ENCODE measurements around the gene FNDC3B. TPM values are rescaled to one million over a fixed set of nuclear protein-coding genes. Genes with fewer than 3 reads are reported as not detected.

FNDC3B gene
- total and polyA plus RNA-seq, 10 donors = 3.1 to 149 (median 103) TPM

DNA sequence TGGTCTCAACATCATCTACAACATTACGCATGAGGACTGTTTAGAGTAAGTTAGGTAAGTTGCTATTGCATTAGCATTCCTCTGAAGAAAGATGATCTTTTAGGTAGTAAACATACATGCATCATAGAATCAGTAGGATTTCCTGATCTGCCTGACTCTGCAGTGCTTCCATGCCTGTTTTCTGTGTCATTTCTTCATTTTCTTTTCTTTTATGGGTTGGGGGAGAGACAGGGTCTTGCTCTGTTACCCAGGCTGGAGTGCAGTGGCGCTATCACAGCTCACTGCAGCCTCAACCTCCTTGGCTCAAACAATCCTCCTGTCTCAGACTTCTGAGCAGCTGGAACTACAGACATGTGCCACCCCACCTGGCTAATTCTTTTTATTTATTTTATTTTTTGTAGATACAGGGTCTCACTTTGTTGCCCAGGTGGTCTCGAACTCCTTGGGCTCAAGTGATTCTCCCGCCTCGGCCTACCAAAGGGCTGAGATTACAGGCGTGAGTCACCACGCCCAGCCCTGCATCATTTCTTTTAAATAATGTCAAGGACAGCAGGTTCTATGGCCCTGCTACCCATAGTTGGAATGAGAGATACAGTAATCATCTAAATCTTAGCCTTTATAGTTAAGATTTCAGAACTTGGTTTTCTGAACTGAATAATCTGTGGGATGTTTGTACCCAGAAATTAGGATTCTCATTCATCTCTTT is 224.6 kb downstream of the FNDC3B start:
- Histone ChIP-seq H3K4me3 (no peak overlapping the region), H3K27ac (no peak overlapping the region), H3K9me3 (no peaks in the 10 kb centered on the region), H3K27me3 (replicated peaks in 1 of 7) (no peaks in the 10 kb centered on the region), H3K4me1 (peaks cover 0 to 51% (median 17%) of the 10 kb centered on the region in 6 donors), H3K36me3 (peaks cover 0 to 58% (median 0%) of the 10 kb centered on the region in 6 donors)
- no peak for TF ChIP-seq POLR2A (IDR thresholded peaks at IDR 0.05)
- TF ChIP-seq POLR2AphosphoS5 (IDR thresholded peaks at IDR 0.05) = no peak
- TF ChIP-seq CTCF (IDR thresholded peaks at IDR 0.05 in 8 of 11, conservative IDR thresholded peaks at IDR 0.05 in 3 of 11) = no peak
- WGBS, 5 donors = 93 to 98% (median 95%) methylated on average over 7 of the region's 7 CpGs
- intact Hi-C loops (cut with DNase I; ENCODE audit: low total_unique reads) = no loop called here
- DNase-seq = no peak

GRCh38 chr3:172266103-172266502 is 226.7 kb downstream of the FNDC3B start:
- Histone ChIP-seq H3K9me3 (no peaks in the 10 kb centered on the region), H3K36me3 (peaks cover 0 to 48% (median 0%) of the 10 kb centered on the region in 6 donors), H3K4me3 (no peak overlapping the region), H3K27me3 (replicated peaks in 1 of 7) (no peaks in the 10 kb centered on the region), H3K4me1 (peaks cover 0 to 33% (median 11%) of the 10 kb centered on the region in 6 donors), H3K27ac (no peak overlapping the region)
- intact Hi-C loops (cut with DNase I; ENCODE audit: low total_unique reads) = no loop called here
- no peak for DNase-seq
- TF ChIP-seq POLR2A (IDR thresholded peaks at IDR 0.05) = no peak
- TF ChIP-seq CTCF (IDR thresholded peaks at IDR 0.05 in 8 of 11, conservative IDR thresholded peaks at IDR 0.05 in 3 of 11) = no peak
- TF ChIP-seq POLR2AphosphoS5 (IDR thresholded peaks at IDR 0.05) = no peak
- WGBS, 5 donors = 93 to 98% (median 96%) methylated on average over 3 of the region's 3 CpGs

DNA sequence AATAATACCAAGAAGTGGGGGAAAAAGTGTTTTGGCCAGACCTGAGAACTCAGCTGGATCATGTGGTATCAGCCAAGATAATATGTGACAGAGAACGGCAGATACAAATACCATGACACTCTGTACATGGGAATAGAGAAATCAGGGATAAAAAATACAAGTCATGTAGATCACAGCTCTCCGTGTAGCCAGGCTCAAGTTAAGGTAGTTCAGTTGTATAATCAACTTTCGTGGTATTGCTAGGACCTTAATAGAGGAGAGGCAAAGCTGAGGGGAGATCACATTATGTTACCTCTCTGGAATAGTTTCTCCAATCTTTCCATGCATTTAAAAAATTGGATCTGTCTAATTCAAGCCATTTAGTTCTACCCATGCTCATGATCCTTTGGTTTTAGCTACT is 229.0 kb downstream of the FNDC3B start:
- Histone ChIP-seq H3K4me3 (no peak overlapping the region), H3K27ac (no peak overlapping the region), H3K27me3 (replicated peaks in 1 of 7) (no peaks in the 10 kb centered on the region), H3K36me3 (peaks cover 0 to 34% (median 0%) of the 10 kb centered on the region in 6 donors), H3K4me1 (peaks cover 0 to 25% (median 3%) of the 10 kb centered on the region in 6 donors), H3K9me3 (no peaks in the 10 kb centered on the region)
- no peak for DNase-seq
- intact Hi-C loops (cut with DNase I; ENCODE audit: low total_unique reads) = no loop called here
- no peak for TF ChIP-seq CTCF (IDR thresholded peaks at IDR 0.05 in 8 of 11, conservative IDR thresholded peaks at IDR 0.05 in 3 of 11)
- TF ChIP-seq POLR2AphosphoS5 (IDR thresholded peaks at IDR 0.05) = no peak
- TF ChIP-seq POLR2A (IDR thresholded peaks at IDR 0.05) = no peak
- WGBS, 5 donors = 78 to 94% (median 91%) methylated on average over 3 of the region's 3 CpGs

DNA sequence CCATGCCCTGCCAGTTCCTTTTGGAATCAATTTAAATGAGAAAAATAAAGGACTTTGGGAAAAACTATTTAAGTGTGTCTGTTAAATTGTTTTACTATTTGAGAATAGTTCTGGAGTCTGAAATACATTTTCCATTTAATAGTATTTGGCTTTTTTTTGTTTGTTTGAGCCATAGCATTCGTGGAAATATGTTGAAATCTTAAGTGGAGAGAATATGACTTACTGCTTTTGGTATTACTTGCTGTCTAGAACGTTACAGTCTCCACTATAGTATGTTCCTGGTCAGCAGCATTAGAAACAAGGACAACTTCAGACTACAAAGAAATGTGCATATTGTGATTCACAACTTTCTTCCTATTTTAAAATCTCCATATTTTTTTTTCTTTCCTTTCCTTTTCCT is 229.5 kb downstream of the FNDC3B start:
- DNase-seq = no peak
- peaks cover 0 to 21% (median 1%) of the 10 kb centered on the region in 6 donors for H3K4me1 ChIP-seq
- no peaks in the 10 kb centered on the region for H3K27me3 ChIP-seq (replicated peaks in 1 of 7)
- no peak for TF ChIP-seq POLR2A (IDR thresholded peaks at IDR 0.05)
- TF ChIP-seq CTCF (IDR thresholded peaks at IDR 0.05 in 8 of 11, conservative IDR thresholded peaks at IDR 0.05 in 3 of 11) = no peak
- TF ChIP-seq POLR2AphosphoS5 (IDR thresholded peaks at IDR 0.05) = no peak
- no peak overlapping the region for H3K4me3 ChIP-seq
- no peaks in the 10 kb centered on the region for H3K9me3 ChIP-seq
- intact Hi-C loops (cut with DNase I; ENCODE audit: low total_unique reads) = no loop called here
- H3K27ac ChIP-seq = no peak overlapping the region
- WGBS, 5 donors = 64 to 86% (median 73%) methylated on average over 2 of the region's 2 CpGs
- H3K36me3 ChIP-seq = peaks cover 0 to 34% (median 0%) of the 10 kb centered on the region in 6 donors
